GM23338 (cell line): ENCODE data around the gene C17orf100. TPM values are rescaled to one million over a fixed set of nuclear protein-coding genes. Genes with fewer than 3 reads are reported as not detected.

Source experiments
- ATAC-seq: fragments of 200-7000 bp; cut with Tn5 transposase; 3 replicates; pipeline ENCODE4 v1.9.1; 2020
- DNase-seq: peaks from one replicate; pipeline ENCODE4 v3.0.0-alpha.2; 2015; ENCODE audit warnings: low spot score
- H2AFZ ChIP-seq: fragments of 200-600 bp; sonication (generic); 2 replicates; pipeline ENCODE4 v1.8.0; 2016; ENCODE audit warnings: antibody characterized with exemption, mild to moderate bottlenecking, moderate library complexity
- H3F3A ChIP-seq: fragments of 200-600 bp; sonication (generic); replicated peaks from 2 replicates; pipeline ENCODE4 v1.8.0; 2017; ENCODE audit warnings: antibody characterized with exemption, mixed run types, low read depth
- H3K27ac ChIP-seq: fragments of 200-600 bp; sonication (generic); 2 replicates; pipeline ENCODE4 v1.6.1; 2016; ENCODE audit warnings: low read depth
- H3K27me3 ChIP-seq: fragments of 200-600 bp; sonication (generic); 2 replicates; pipeline ENCODE4 v1.8.0; 2016; ENCODE audit warnings: mild to moderate bottlenecking, mixed run types, moderate library complexity; ENCODE audit not compliant: insufficient read depth
- H3K36me3 ChIP-seq: fragments of 200-600 bp; sonication (generic); 2 replicates; pipeline ENCODE4 v1.8.0; 2016; ENCODE audit warnings: mild to moderate bottlenecking; ENCODE audit not compliant: insufficient read depth
- H3K4me1 ChIP-seq: fragments of 200-600 bp; sonication (generic); 2 replicates; pipeline ENCODE4 v1.8.0; 2016; ENCODE audit warnings: mild to moderate bottlenecking, moderate library complexity; ENCODE audit not compliant: insufficient read depth
- H3K4me2 ChIP-seq: fragments of 200-600 bp; sonication (generic); 2 replicates; pipeline ENCODE4 v1.7.1; 2017; ENCODE audit warnings: mixed run types
- H3K4me3 ChIP-seq: fragments of 200-600 bp; sonication (generic); 2 replicates; pipeline ENCODE4 v1.6.1; 2016; ENCODE audit warnings: mixed run types
- H3K79me2 ChIP-seq: fragments of 200-600 bp; sonication (generic); replicated peaks from 2 replicates; pipeline ENCODE4 v1.8.0; 2017; ENCODE audit warnings: mild to moderate bottlenecking; ENCODE audit not compliant: insufficient read depth
- H3K9me2 ChIP-seq: fragments of 200-600 bp; sonication (generic); 2 replicates; pipeline ENCODE4 v1.8.0; 2017; ENCODE audit not compliant: insufficient read depth
- H4K20me1 ChIP-seq: fragments of 200-600 bp; sonication (generic); replicated peaks from 2 replicates; pipeline ENCODE4 v1.8.0; 2017; ENCODE audit warnings: mild to moderate bottlenecking; ENCODE audit not compliant: insufficient read depth
- H3K27ac Mint-ChIP-seq: 2 replicates; pipeline ENCODE4 v1.8.0; 2020; ENCODE audit warnings: inconsistent platforms, mild to moderate bottlenecking, moderate library complexity, mixed read lengths
- H3K27me3 Mint-ChIP-seq: 3 replicates; pipeline ENCODE4 v1.8.0; 2022; ENCODE audit warnings: low read depth, mild to moderate bottlenecking, moderate library complexity, mixed read lengths, inconsistent platforms; ENCODE audit not compliant: insufficient read depth, poor library complexity
- H3K36me3 Mint-ChIP-seq: 3 replicates; pipeline ENCODE4 v1.8.0; 2021; ENCODE audit warnings: low read depth, mild to moderate bottlenecking, inconsistent platforms, moderate library complexity, mixed read lengths
- H3K4me1 Mint-ChIP-seq: 3 replicates; pipeline ENCODE4 v1.8.0; 2020; ENCODE audit warnings: mild to moderate bottlenecking, inconsistent platforms, mixed read lengths
- H3K4me3 Mint-ChIP-seq: 3 replicates; pipeline ENCODE4 v1.8.0; 2021; ENCODE audit warnings: moderate library complexity, mild to moderate bottlenecking, inconsistent platforms, mixed read lengths
- H3K9me3 Mint-ChIP-seq: 3 replicates; pipeline ENCODE4 v1.8.0; 2020; ENCODE audit warnings: moderate library complexity, mild to moderate bottlenecking, inconsistent platforms, mixed read lengths
- CREB1 ChIP-seq: fragments of 250-450 bp; sonication (Bioruptor Pico); IDR thresholded peaks from 2 replicates; pipeline ENCODE4 v1.5.0; 2020; ENCODE audit warnings: low read depth, mild to moderate bottlenecking, moderate library complexity
- CTCF ChIP-seq, 2 experiments: fragments of 200-600 bp in 1 of 2; sonication (generic) in 1 of 2; conservative IDR thresholded peaks; 2 replicates each; pipeline versions ENCODE4 v1.5.1 to v1.6.1; 2016 to 2017; ENCODE audit warnings: antibody characterized with exemption in 2 of 2, low read depth in 2 of 2, mild to moderate bottlenecking in 2 of 2, moderate library complexity in 1 of 2
- ETS1 ChIP-seq: IDR thresholded peaks from 2 replicates; pipeline ENCODE4 v1.6.1; 2016; ENCODE audit warnings: antibody characterized with exemption
- EZH2 ChIP-seq: fragments of 200-600 bp; sonication (generic); IDR thresholded peaks from one replicate; pipeline ENCODE4 v1.8.0; 2017; ENCODE audit warnings: antibody characterized with exemption, mild to moderate bottlenecking, low read depth; ENCODE audit not compliant: unreplicated experiment
- POLR2AphosphoS5 ChIP-seq: IDR thresholded peaks from 2 replicates; pipeline ENCODE4 v1.6.1; 2016; ENCODE audit warnings: antibody characterized with exemption, low read depth
- STAT1 ChIP-seq: IDR thresholded peaks from one replicate; pipeline ENCODE4 v1.6.1; 2016; ENCODE audit warnings: antibody characterized with exemption; ENCODE audit not compliant: unreplicated experiment
- ZNF114 ChIP-seq: fragments of 250-450 bp; sonication (Bioruptor Pico); IDR thresholded peaks from 2 replicates; pipeline ENCODE4 v1.5.0; 2020; ENCODE audit warnings: mild to moderate bottlenecking, moderate library complexity
- polyA plus RNA-seq: library from polyadenylated mRNA; unstranded; fragments of >200 nt; fragmentation: Nextera tagmentation; extraction: Ambion mirVana; gene quantifications from 2 replicates; pipeline ENCODE4 v1.2.1, GENCODE V29; 2016
- total RNA-seq: library from RNA; depleted of rRNA; stranded (reverse); fragments of >200 nt; shearing (Covaris generic); gene quantifications from 2 replicates; pipeline ENCODE4 v1.2.3, GENCODE V29; 2014

C17orf100 gene
- total and polyA plus RNA-seq, 2 experiments from 2014 or later: 2.7 to 3.9 TPM

DNA sequence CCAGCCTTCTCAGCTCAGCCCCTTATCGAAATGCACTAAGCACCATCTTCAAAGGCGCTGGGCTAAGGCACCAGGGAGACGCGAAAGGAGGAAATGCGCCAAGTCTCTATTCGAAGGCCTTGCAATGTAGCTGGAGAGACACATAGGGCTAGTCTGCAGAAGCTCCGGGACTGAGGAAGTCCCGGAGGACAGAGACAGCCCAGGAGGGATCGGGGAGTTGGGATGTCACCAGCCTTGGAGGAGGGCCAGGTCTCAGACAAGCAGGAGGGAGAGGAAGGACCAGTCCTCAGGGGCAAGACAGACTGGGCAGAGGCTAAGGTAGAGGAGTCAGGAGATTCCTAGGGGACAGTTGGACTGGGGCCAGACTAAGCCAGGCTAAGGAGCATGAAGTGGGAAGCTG, 8.5 kb downstream of the C17orf100 start:
- no peak for DNase-seq

DNA sequence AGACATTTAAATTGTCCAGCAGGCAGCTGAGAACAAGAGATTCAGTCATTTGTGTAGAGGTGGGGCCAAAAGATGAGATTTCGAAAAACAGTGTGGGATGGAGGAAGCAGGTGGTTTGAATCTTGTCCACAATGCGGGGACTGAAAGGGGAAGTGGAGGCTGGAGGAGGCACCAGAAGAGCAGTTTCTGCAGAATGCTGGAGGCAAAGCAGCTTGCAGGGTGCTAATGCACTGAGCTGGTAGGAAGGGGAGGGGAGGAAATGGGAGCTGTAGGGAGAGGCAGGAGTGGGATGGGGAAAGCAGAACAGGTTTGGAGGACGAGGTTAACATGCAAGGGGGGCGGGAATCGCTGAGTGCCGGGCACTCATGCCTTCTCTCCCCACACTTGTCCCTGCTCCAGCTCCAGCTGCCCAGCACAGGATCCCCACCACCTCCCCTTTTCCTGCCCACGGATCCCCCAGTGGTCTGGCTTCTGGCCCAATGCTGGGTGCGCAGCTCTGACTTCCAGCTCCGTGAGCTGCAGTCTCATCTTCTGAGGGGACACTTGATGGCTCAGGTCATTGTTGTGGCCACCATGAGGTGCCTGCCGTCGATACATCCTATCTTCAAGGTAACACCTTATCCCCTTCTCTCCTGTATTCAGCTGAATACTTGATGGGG, 9.4 kb downstream of the C17orf100 start:
- Mint-ChIP-seq H3K4me3 (no peak overlapping the region), H3K27ac (no peak overlapping the region), H3K36me3 (no peaks in the 10 kb centered on the region), H3K9me3 (no peaks in the 10 kb centered on the region; the same call in 2 of the 3 replicates), H3K27me3 (peaks cover 26% of the 10 kb centered on the region), H3K4me1 (peaks cover 8% of the 10 kb centered on the region)
- no peaks in the 10 kb centered on the region for H3F3A ChIP-seq
- ATAC-seq (no peak), DNase-seq (no peak)
- peaks cover 38% of the 10 kb centered on the region for H3K27me3 ChIP-seq
- peaks cover 7% of the 10 kb centered on the region; the same call in 1 of the 2 replicates for H4K20me1 ChIP-seq
- H3K4me3 ChIP-seq: no peak overlapping the region
- H3K4me2 ChIP-seq: no peak overlapping the region
- no peak overlapping the region for H3K27ac ChIP-seq
- no peaks in the 10 kb centered on the region for H3K79me2 ChIP-seq
- peaks cover 2% of the 10 kb centered on the region; the same call in 1 of the 2 replicates for H3K4me1 ChIP-seq
- no peaks in the 10 kb centered on the region for H3K9me2 ChIP-seq
- H2AFZ ChIP-seq: no peak overlapping the region
- H3K36me3 ChIP-seq: no peaks in the 10 kb centered on the region
- TF ChIP-seq POLR2AphosphoS5 (no peak), CREB1 (CRISPR knock-in tag) (no peak)

More for the DNA sequence above, 8.5 kb downstream of the C17orf100 start:
- peaks cover 14% of the 10 kb centered on the region for H3K4me1 Mint-ChIP-seq
- H3K27ac Mint-ChIP-seq: no peak overlapping the region
- no peak overlapping the region for H2AFZ ChIP-seq
- ATAC-seq: no peak
- no peak overlapping the region for H3K4me3 ChIP-seq
- no peak overlapping the region for H3K27ac ChIP-seq
- no peak overlapping the region for H3K4me2 ChIP-seq
- H3K36me3 Mint-ChIP-seq: no peaks in the 10 kb centered on the region
- 0 out of 2 replicates have a peak, but pooled peaks cover 3% of the 10 kb centered on the region for H3F3A ChIP-seq
- TF ChIP-seq POLR2AphosphoS5: no peak
- no peak for TF ChIP-seq ETS1
- no peak for TF ChIP-seq EZH2
- no peak for TF ChIP-seq ZNF114 (CRISPR knock-in tag)
- TF ChIP-seq STAT1: no peak
- peaks cover 2% of the 10 kb centered on the region; the same call in 1 of the 2 replicates for H3K4me1 ChIP-seq
- no peaks in the 10 kb centered on the region for H4K20me1 ChIP-seq
- H3K9me2 ChIP-seq: no peaks in the 10 kb centered on the region
- peaks cover 26% of the 10 kb centered on the region for H3K27me3 Mint-ChIP-seq
- no peak overlapping the region for H3K4me3 Mint-ChIP-seq
- H3K27me3 ChIP-seq: peaks cover 38% of the 10 kb centered on the region
- no peaks in the 10 kb centered on the region for H3K36me3 ChIP-seq
- no peaks in the 10 kb centered on the region; the same call in 2 of the 3 replicates for H3K9me3 Mint-ChIP-seq
- H3K79me2 ChIP-seq: no peaks in the 10 kb centered on the region

DNA sequence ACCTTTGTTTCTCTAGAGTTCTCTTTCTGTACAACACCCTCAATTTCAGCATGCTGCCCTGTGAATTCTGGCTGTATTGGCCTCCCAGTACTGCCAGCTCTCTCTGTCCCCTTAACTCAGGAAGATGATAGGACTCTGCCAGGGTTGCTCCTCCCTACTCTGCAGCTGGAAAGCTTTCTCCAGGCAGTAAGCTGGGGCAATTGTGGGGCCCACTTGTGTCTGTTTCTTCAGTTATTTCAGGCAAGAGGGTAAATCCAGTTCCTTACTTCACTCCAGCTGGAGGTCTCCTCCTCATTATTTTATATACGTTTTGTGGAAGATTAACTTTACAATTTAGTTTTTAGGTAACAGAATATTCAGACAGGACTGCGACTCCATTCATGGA, 9.9 kb downstream of the C17orf100 start:
- Mint-ChIP-seq H3K9me3 (no peaks in the 10 kb centered on the region; the same call in 2 of the 3 replicates), H3K27ac (no peak overlapping the region), H3K4me3 (no peak overlapping the region), H3K36me3 (no peaks in the 10 kb centered on the region), H3K4me1 (peaks cover 8% of the 10 kb centered on the region), H3K27me3 (peaks cover 25% of the 10 kb centered on the region)
- no peak overlapping the region for H3K4me3 ChIP-seq
- no peaks in the 10 kb centered on the region for H3K36me3 ChIP-seq
- H3K4me1 ChIP-seq: peaks cover 2% of the 10 kb centered on the region; the same call in 1 of the 2 replicates
- no peak overlapping the region for H2AFZ ChIP-seq
- ATAC-seq: no peak
- H3K4me2 ChIP-seq: no peak overlapping the region
- H3K79me2 ChIP-seq: no peaks in the 10 kb centered on the region
- no peaks in the 10 kb centered on the region for H3K9me2 ChIP-seq
- H3K27ac ChIP-seq: no peak overlapping the region
- H3K27me3 ChIP-seq: peaks cover 33% of the 10 kb centered on the region
- DNase-seq: no peak
- H3F3A ChIP-seq: no peaks in the 10 kb centered on the region
- peaks cover 7% of the 10 kb centered on the region; the same call in 1 of the 2 replicates for H4K20me1 ChIP-seq
- TF ChIP-seq CTCF (conservative IDR thresholded peaks at IDR 0.05; ENCODE audit: low read depth in 2 of 2) (no peak), EZH2 (no peak), STAT1 (no peak)
